ELF-1 (cell line): ENCODE measurements around the gene TATDN2.
"Not testable (repeated sequence)": the region's sequence is repeated elsewhere in the genome, so short reads cannot be mapped to it uniquely, and the experiment has no call there.

ENCODE experiments used
- DNase-seq: peaks from one replicate; pipeline ENCODE4 v3.0.0-alpha.2; 2016; ENCODE audit warnings: low read depth, low spot score

Gene TATDN2

DNA sequence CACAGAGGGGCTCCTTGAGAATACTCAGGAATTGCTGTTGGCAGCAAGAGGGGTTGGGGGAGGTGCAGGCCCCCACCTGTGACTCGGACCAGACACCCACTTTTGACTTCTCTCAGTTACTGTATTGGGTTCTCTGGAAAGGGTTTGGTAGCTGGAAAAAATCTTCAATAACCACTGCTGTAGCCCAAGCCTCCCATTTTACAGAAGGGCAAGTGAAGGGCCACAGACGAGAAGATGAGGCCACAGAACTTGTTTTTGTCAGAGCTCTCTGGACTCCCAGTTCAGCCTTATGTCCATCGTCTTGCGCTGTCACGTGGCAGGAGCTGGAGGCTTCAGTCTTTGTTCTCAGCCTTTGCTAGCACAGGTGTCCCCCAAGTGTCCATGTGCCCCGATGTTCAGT lies 12.7 kb upstream of the TATDN2 start:
- DNase-seq = no peak

DNA sequence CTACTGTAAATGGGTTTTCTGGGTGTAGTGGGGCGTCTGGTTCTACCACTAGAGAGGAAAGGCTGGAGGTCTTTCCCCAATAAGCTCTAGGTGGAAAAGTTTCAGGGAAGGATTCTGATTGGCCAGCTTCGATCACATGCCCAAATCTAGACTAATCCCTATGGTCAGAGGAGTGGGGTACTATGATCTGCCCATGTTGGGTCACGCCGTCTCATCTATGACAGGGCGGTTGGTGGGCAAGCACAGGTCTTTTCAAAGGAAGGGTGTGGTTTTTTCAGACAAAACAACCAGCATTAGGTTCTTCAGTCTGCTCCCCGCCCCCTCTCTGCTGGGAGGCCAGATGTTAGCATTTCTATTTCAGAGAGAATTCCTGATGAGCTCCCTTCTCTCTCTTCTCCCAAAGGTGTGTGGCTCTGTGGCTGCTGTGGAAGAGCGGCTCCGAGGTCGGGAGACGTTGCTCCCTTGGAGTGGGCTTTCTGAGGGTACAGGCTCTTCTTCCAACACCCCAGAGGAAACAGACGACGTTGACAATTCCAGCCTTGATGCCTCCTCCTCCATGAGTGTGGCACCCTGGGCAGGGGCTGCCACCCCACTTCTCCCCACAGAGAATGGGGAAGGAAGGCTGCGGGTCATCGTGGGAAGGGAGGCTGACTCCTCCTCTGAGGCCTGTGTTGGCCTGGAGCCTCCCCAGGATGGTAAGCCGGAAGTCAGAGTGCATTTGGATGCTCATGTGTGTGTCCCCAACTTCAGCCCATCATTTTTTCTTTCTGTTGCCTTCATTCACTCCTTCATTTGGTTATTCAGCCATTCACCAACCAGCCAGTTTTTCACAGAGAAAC lies 9.7 kb upstream of the TATDN2 start:
- DNase-seq = no peak

DNA sequence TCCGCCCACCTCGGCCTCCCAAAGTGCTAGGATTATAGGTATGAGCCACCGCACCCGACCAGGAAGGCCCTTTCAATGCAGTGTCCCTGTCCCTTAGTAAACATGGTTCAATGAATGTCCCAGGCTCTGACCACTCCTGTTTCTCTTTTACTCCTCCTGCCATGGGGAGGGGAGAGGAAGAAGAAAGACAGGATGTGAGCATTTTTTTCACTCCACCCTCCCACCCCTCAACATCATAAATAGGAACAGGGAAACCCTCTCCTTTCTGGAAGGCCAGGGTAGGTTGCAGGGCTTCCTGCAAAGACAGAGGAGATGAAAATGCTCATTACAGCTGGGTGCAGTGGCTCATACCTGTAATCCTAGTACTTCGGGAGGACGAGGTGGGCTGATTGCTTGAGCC lies 7.5 kb upstream of the TATDN2 start:
- no peak for DNase-seq

DNA sequence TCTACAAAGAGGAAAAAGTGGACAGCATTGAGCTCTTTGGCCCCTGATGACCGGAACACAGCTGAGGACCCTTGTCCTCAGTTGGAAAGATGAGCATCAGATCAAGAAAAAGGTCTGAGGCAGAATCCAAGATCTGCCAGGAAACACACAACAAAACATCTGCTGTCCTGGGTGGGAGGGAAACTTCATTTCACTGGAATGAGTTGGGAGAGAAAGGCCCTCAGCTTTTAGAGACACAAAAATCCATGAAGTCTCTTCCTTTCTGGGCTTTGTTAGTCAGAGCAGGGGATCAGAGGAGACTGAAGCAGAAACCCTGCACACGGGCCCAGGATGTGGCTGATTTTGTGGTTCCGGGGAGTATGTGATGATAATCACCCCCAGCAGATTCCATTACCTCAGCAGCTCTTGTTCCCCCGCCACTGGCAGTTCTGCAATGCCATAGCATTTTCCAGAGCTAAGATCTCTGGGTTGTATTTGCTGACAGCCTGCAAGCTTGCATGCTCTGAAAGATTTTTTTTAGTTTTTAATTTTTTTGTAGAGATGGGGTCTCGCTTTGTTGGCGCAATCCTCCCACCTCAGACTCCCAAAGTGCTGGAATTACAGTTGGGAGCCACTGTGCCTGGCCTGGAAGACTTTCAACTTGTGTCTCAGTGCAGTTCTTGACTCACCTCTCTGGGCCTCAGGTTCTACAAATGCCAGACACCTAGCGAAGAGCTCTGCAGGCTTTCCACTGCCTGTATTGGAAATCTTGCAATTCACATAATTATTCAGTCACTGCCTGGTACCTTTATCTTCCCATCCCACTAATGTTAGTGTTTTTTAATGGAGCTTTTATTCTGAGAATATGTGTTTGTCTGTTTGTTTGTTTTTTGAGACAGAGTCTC lies 5.8 kb upstream of the TATDN2 start:
- DNase-seq = no peak

DNA sequence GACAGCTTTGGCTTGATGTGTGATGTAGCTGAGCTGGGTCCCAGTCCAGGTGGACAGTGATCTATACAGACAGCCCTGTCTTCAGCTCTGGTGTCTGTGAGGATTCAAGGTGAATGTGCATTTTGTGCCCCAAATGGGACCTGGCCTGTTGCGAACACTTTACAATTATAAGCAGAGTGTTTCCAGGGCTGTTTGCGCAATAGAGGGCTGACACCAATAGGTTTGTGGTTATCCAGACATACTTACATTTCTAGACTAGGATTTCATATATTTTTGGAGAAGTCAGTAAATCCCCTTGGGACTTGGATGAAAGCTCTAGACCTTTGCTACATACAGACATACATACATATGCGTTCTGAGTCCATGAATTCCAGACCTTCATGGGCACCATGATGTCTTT lies 4.2 kb upstream of the TATDN2 start:
- DNase-seq = no peak

DNA sequence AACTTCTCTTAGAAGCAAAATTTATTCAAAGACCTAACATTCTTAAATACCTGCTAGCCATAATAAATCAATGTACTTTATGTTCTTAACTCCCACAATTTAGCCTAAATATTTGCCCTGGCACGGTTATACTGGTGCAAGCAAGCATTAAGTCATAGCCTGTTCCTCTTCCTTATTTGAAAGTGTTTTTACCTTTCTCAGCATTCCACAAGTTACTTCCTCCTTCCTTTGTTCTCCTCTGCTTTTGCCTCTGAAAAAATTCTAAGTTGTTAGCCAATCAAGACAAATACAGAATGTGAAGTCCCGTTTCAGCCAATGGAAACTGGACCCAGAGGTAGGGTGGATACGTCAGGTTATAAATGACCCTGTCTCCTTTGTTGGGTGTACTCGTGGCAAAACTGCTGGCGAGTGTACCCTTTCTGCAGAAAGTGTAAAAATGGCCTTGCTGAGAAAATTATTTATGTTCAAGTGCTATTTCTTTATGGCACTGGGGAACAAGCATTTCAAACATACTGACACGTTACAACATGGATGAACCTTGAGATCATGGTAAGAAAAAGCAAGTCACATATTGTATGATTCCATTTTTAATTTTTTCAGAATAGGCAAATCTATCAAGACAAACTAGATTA lies 3.1 kb upstream of the TATDN2 start:
- no peak for DNase-seq

DNA sequence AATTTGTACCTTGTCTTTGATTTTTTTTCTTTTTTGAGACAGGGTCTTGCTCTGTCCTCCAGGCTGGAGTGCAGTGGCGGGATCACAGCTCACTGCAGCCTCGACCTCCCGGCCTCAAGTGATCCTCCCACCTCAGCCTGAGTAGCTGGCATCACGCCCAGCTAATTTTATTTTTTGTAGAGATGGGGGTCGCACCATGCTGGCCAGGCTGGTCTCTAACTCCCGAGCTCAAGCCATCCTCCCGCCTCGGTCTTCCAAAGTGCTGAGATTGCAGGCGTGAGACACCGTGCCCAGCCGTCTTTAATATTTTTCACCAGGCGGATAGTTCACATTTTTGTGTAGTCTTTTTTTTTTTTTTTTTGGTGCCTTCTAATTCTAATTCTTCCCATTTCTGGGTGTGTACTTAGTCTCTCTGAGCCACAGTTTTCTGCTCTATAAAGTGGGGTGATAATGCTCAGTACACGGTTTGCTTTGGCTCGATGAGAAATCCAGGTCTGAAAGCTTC lies 528 bp upstream of the TATDN2 start:
- DNase-seq = no peak

DNA sequence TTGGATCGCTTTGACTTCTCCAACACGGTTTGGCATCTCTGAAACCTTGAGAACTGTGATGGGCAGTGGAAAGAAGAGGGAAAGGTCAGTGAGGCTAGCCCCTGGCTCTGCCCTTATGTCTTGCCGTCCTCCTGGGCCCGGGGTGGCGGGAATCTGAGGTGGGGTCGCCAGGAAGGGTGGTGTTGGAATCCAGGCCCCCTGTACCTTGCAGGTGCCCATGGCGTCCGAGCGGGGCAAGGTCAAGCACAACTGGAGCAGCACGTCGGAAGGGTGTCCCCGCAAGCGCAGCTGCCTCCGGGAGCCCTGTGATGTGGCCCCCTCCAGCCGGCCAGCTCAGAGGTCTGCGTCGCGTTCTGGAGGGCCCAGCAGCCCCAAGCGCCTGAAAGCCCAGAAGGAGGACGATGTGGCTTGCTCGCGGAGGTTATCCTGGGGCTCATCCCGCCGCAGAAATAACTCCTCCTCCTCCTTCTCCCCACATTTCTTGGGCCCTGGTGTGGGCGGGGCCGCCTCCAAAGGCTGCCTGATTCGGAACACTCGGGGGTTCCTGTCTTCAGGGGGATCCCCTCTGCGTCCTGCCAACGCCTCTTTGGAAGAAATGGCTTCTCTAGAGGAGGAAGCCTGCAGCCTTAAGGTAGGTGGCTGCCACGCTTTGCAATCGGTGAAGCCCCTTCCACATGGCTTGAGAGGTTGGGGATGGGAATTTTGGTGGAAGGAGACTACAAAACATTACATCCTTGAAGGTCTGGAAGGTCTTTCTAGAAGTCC lies 907 bp downstream of the TATDN2 start:
- peak; percentile 60 for DNase-seq

DNA sequence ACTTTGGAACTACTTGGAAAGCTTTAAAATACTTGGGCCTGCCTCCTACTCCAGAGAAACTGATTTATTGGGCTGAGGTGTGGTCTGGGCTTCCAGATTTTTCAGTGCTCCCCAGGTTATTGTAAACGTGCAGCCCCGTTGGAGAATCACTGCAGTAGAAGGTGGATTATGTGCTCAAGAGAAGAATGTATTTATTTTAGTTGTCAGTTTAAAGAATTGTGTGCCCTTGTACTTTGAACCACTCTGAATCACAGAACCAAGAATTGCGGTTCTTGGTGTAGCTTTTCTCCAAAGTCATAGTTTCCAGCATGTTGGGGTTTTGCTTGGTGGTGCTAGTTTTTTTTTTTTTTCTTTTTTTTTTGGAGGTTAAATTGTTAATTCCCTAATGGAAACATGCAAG lies 1.6 kb downstream of the TATDN2 start:
- DNase-seq = no peak

DNA sequence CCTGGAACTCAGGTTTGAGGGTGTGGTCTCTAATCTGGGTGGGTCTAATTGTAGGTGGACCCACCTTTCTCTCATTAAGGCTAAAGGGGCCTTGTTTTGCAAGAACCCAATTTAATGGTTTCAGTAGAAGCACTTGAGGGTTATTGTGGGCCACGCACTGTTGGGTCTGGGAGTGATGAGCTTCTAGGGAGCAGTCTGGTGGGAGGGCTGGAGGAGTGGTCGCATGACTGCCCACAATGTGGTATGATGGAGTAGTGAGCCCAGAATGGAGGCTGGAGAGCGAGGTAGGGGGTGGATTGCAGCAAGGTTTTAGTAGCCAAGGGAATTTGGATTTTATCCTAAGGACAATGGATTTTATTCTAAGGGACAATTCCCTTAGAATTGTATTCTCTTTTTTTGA lies 2.7 kb downstream of the TATDN2 start:
- DNase-seq = no peak

DNA sequence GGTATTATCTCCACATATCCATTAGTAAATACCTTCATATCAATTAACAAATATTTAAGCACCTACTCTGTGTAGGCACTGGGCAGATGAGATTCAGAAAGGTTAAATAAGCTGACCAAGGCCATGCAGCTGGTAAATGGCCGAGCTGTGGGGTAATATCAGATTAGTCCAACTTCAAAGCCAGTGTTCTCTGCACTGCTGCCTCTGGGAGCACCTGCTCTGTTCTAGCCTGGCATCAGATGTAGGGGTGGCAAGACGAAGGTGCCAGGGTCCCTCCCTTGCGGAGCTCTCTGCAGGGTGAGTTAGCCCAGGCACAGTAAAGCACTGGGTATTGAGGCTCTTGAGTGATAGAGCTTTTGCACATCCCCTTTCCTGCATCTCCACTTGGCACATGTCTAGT lies 5.5 kb downstream of the TATDN2 start:
- DNase-seq = no peak

DNA sequence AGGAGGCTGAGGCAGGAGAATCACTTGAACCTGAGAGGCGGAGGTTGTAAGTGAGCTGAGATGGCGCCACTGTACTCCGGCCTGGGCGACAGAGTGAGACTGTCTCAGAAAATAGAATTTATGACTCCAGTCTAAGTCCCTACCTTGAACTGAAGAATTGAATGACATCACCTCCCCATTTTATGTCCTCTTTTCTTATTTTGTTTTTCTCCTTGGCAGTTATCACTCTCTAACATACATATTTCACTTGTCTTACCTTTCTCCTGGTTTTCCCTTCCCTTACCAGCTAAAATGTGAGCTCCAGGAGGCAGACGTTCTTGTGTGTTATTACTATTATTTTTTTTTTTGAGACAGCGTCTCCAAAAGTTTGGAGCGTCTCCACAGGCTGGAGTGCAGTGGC lies 7.6 kb downstream of the TATDN2 start:
- DNase-seq = no peak

DNA sequence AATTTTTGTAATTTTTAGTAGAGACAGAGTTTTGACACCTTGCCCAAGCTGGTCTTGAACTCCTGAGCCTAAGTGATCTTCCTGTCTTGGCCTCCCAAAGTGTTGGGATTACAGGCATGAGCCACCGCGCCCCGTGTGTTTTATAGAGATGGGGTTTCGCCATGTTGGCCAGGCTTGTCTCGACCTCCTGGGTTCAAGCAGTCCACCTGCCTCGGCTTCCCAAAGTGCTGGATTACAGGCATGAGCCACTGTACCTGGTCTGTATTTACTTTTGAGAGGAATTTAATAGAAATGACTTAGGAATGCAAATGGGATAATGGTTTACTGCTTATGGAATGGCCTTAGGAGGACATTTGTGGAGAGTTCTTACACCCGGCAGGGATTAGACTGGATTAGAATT lies 10.8 kb downstream of the TATDN2 start:
- no peak for DNase-seq

DNA sequence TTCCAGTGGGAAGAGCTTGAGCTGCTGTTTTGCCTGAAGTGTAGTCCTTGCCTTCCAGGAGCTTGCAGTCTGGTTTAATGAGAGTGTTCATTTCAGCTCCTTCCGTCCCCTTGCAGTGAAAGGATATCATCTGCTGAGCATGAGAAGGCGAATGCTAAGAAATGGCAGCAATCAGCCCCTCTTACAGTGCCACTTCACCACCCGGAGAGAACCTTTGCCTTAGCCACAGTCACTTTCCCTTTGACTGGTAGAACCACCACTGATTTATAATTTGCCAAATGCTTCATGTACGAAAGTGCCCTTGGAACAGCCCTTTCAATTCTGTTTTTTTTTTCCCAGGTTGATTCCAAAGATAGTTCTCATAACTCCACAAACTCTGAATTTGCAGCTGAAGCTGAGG lies 11.5 kb downstream of the TATDN2 start:
- no peak for DNase-seq

DNA sequence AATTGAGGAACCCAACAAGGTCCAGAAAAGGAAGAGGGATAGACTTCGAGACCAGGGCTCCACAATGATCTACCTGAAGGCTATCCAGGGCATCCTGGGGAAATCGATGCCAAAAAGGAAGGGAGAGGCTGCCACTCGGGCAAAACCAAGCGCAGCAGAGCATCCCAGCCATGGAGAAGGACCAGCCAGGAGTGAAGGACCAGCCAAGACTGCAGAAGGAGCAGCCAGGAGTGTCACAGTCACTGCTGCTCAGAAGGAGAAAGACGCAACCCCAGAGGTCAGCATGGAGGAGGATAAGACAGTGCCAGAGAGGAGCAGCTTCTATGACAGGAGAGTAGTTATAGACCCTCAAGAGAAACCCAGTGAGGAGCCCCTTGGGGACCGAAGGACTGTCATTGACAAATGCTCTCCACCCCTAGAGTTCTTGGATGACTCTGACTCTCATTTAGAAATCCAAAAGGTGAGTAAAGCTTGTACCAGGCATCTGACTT lies 12.0 kb downstream of the TATDN2 start:
- DNase-seq = no peak

DNA sequence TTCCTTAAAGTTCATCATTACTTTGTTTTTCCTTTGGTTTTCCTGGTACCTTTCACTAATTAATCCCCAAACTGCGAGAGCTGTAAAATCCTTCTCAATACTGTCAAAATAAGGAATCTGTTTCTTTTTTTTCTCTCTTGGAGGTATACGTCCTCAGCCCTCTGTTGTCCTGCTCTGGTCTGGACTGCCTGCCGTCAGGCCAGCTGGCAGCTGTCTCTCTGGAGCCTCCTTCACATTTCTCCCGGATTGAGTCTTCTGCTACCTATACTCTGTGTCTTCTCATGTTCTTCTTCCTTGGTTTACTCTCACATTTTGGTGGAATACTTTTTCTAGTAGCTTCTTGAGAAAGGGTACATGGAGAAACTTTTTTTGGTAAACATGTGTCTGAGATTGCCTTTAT lies 13.8 kb downstream of the TATDN2 start:
- DNase-seq = no peak

DNA sequence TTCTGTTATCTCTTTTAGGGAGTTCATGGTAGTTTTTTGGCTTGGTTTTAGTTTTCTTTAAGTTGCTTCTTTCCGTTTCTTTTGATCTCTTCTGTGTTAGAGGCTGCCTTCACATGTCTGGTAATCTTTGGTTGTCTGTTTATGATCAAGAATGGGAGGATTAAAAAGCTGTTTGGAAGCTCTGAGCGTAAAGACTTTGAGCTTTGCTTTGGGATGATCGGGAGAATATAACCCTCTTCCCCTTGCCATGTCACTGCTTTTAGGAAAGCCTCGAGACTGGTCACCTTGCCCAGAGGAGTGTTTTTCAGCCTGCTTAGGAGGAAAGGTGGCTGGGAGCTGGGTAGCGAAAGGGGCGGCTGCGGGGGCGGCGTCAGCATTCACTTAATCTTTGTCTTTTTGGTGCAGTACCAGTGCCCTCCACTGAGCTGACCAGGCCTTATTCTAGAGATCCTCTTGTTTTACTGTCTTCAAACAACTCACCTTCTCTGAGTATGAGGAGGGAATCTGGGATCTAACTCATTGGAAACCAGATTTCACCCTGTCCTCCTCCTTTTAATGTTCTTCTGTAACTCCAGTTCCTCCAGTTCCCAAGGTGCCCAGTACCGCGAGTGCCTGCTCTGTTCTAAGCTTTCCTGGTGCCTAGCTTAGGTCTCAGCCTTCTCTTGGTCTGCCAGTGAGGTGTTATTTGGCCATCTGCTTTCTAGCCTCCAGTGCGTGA lies 15.5 kb downstream of the TATDN2 start:
- peak; percentile 88 for DNase-seq

DNA sequence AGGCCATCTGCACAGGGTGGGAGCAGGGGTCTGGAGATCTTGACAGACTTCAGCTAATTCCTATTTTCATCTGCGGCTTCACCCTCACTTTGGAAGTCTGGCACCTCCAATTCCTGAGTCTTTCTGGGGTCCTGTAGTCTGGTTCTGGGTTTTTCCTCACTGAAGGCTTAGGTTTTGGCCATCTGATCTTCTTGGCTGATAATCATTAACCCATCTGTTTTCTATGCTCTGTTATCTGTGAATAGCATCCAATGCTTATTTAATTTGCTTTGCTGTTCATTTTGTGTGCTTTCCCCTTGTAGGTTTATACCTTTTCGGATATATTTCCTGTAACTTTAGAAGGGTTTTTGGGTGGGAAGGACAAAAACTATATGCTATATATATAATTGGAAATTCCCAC lies 17.6 kb downstream of the TATDN2 start:
- no peak for DNase-seq

DNA sequence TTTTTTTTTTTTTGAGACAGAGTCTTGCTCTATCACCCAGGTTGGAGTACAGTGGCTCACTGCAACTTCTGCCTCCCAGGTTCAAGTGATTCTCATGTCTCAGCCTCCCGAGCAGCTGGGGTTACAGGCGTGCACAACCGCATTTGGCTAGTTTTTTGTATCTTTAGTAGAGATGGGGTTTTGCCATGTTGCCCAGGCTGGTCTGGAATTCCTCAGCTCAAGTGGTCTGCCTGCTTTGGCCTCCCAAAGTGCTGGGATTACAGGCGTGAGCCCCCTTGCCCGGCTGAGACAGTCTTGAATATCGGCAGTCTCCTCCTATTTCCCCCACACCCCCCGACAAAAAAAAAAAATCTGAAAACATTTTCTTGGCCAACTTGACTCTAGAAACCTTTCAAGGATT lies 18.7 kb downstream of the TATDN2 start:
- not testable (repeated sequence) for DNase-seq

DNA sequence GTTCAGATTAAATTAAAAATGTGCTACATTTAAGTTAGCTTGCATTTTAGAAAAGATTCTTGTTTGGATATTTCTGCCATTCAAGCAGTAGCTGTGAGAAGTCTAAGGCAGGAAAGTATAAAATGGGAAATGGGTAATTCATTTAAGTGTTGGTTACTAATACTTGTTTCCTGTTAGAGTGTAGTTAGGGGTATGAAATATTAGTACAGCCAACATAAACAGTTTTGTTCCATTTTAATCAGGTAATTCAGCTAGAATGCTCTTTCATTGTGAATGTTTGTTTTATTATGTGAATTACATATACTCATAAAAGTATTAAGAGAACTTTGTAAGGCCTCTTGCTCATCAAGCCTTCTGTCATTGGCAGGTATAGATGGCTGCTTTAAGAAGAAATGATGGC lies 19.9 kb downstream of the TATDN2 start:
- no peak for DNase-seq

DNA sequence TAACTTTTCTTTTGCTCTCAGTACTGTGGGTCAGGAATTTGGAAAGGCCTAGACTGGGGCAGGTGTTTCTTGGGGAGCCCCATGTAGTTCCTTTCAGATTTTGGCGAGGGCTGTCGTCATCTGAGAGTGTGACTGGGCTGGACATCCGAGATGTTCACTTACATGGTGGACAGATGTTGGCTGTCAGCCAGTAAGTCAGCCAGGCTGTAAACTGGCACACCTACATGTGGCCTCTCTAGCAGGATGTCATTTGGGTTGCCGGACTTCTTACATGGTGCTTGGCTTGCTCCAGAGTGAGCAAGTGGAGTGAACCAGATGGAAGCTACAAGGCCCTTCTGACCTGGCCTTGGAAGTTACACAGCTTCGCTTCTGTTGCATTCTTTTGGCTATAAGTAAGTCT lies 20.7 kb downstream of the TATDN2 start:
- no peak for DNase-seq
